ENCODE measurements around the gene PACSIN1.

PACSIN1 gene

DNA sequence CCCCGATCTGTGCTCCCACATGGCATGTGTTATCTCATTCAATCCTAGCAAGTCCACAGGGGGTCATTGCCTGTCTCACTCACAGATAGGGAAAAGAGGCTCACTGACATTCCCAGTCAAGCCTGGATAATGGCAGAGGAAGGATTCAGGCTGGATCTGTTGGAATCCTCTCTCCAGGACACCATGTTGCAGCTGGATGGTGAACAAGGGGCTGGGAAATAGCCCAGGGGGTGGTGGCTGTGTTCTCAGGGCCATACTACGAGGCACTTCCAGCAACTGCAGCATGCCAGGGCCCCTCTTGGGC, 95.3 kb downstream of the PACSIN1 start:
- no peak overlapping the region for H3K4me3 ChIP-seq (ENCODE audit: low read length in 2 of 2)
- H2BK15ac ChIP-seq (ENCODE audit: low read length), result no peak overlapping the region
- H3K27ac ChIP-seq (replicated peaks; ENCODE audit: low read length), result no peak overlapping the region
- no peak overlapping the region for H3K14ac ChIP-seq (ENCODE audit: low read length)
- H2BK12ac ChIP-seq (ENCODE audit: low read length), result no peak overlapping the region
- peaks cover 0 to 5% of the 10 kb centered on the region in 2 donors for H3K9me3 ChIP-seq (replicated peaks in 1 of 2; ENCODE audit: control insufficient read depth in 2 of 2, insufficient read depth in 1 of 2, low read depth in 1 of 2, low read length in 2 of 2)
- H3K23ac ChIP-seq (ENCODE audit: low read depth, low read length, poor library complexity), result no peak overlapping the region
- H2AK5ac ChIP-seq (ENCODE audit: low read depth, low read length), result peak overlapping the region; percentile 78
- no peak for DNase-seq (ENCODE audit: low spot score)
- H3K27me3 ChIP-seq (ENCODE audit: control insufficient read depth in 3 of 3, insufficient read depth in 3 of 3, low read depth in 1 of 3, low read length in 3 of 3), result no peaks in the 10 kb centered on the region
- WGBS, 2 donors (ENCODE audit: extremely low coverage in 2 of 2, insufficient read length in 2 of 2, insufficient replicate concordance in 1 of 2), result no CpG with 5 or more reads among the region's 2 CpGs
- H4K8ac ChIP-seq (ENCODE audit: low read depth, low read length), result no peak overlapping the region
- no peak overlapping the region for H2BK5ac ChIP-seq (ENCODE audit: low read length)
- no peaks in the 10 kb centered on the region for H3K36me3 ChIP-seq (replicated peaks in 1 of 2; ENCODE audit: control insufficient read depth in 2 of 2, insufficient read depth in 2 of 2, low read length in 2 of 2)
- no peaks in the 10 kb centered on the region for H3K79me1 ChIP-seq (ENCODE audit: low read depth, low read length)
- no peak overlapping the region for H4K91ac ChIP-seq (ENCODE audit: low read depth, low read length, poor library complexity)
- H3K18ac ChIP-seq (ENCODE audit: low read length), result no peak overlapping the region
- H2BK120ac ChIP-seq (ENCODE audit: low read depth, low read length), result no peak overlapping the region
- H3K4me2 ChIP-seq (ENCODE audit: insufficient read depth, low read length, poor library complexity, severe bottlenecking), result no peak overlapping the region
- no peak overlapping the region for H2AFZ ChIP-seq (ENCODE audit: low read length)
- peaks cover 11 to 16% of the 10 kb centered on the region in 2 donors for H3K4me1 ChIP-seq (ENCODE audit: control insufficient read depth in 2 of 2, insufficient read depth in 1 of 2, low read depth in 1 of 2, low read length in 2 of 2)
- peak overlapping the region; percentile 36 for H3K9ac ChIP-seq (ENCODE audit: low read depth, low read length, poor library complexity)
- H3K4ac ChIP-seq (ENCODE audit: low read length), result no peak overlapping the region

- H4K8ac ChIP-seq (ENCODE audit: low read depth, low read length), result no peak overlapping the region
- H3K36me3 ChIP-seq (replicated peaks in 1 of 2; ENCODE audit: control insufficient read depth in 2 of 2, insufficient read depth in 2 of 2, low read length in 2 of 2), result no peaks in the 10 kb centered on the region
- peak overlapping the region; percentile 30 for H3K18ac ChIP-seq (ENCODE audit: low read length)
- peak overlapping the region; percentile 43 for H2BK12ac ChIP-seq (ENCODE audit: low read length)
- no peak overlapping the region for H3K27ac ChIP-seq (replicated peaks; ENCODE audit: low read length)
- DNase-seq (ENCODE audit: low spot score), result no peak
- H2BK120ac ChIP-seq (ENCODE audit: low read depth, low read length), result no peak overlapping the region
- WGBS, 2 donors (ENCODE audit: extremely low coverage in 2 of 2, insufficient read length in 2 of 2, insufficient replicate concordance in 1 of 2), result no CpG with 5 or more reads among the region's 10 CpGs
- H2BK15ac ChIP-seq (ENCODE audit: low read length), result no peak overlapping the region
- no peaks in the 10 kb centered on the region for H3K27me3 ChIP-seq (ENCODE audit: control insufficient read depth in 3 of 3, insufficient read depth in 3 of 3, low read depth in 1 of 3, low read length in 3 of 3)
- H3K4ac ChIP-seq (ENCODE audit: low read length), result no peak overlapping the region
- H3K23ac ChIP-seq (ENCODE audit: low read depth, low read length, poor library complexity), result peak overlapping the region; percentile 61
- no peak overlapping the region for H3K9ac ChIP-seq (ENCODE audit: low read depth, low read length, poor library complexity)
- H3K14ac ChIP-seq (ENCODE audit: low read length), result no peak overlapping the region
- no peak overlapping the region for H4K91ac ChIP-seq (ENCODE audit: low read depth, low read length, poor library complexity)
- no peak overlapping the region for H2AK5ac ChIP-seq (ENCODE audit: low read depth, low read length)
- no peak overlapping the region for H2AFZ ChIP-seq (ENCODE audit: low read length)
- H3K4me2 ChIP-seq (ENCODE audit: insufficient read depth, low read length, poor library complexity, severe bottlenecking), result no peak overlapping the region
- H3K4me3 ChIP-seq (ENCODE audit: low read length in 2 of 2), result no peak overlapping the region
- H3K79me1 ChIP-seq (ENCODE audit: low read depth, low read length), result no peaks in the 10 kb centered on the region
- H3K4me1 ChIP-seq (ENCODE audit: control insufficient read depth in 2 of 2, insufficient read depth in 1 of 2, low read depth in 1 of 2, low read length in 2 of 2), result peaks cover 16 to 21% of the 10 kb centered on the region in 2 donors
- H2BK5ac ChIP-seq (ENCODE audit: low read length), result no peak overlapping the region
- peaks cover 0 to 5% of the 10 kb centered on the region in 2 donors for H3K9me3 ChIP-seq (replicated peaks in 1 of 2; ENCODE audit: control insufficient read depth in 2 of 2, insufficient read depth in 1 of 2, low read depth in 1 of 2, low read length in 2 of 2)
Measured at GRCh38 chr6:34562350-34562749, 96.5 kb downstream of the PACSIN1 start.

- no peak for DNase-seq (ENCODE audit: low spot score)
- H3K27ac ChIP-seq (replicated peaks; ENCODE audit: low read length), result no peak overlapping the region
- peak overlapping the region; percentile 43 for H2AK5ac ChIP-seq (ENCODE audit: low read depth, low read length)
- H3K9me3 ChIP-seq (replicated peaks in 1 of 2; ENCODE audit: control insufficient read depth in 2 of 2, insufficient read depth in 1 of 2, low read depth in 1 of 2, low read length in 2 of 2), result peaks cover 0 to 5% of the 10 kb centered on the region in 2 donors
- H3K79me1 ChIP-seq (ENCODE audit: low read depth, low read length), result no peaks in the 10 kb centered on the region
- no peaks in the 10 kb centered on the region for H3K36me3 ChIP-seq (replicated peaks in 1 of 2; ENCODE audit: control insufficient read depth in 2 of 2, insufficient read depth in 2 of 2, low read length in 2 of 2)
- H2BK5ac ChIP-seq (ENCODE audit: low read length), result peak overlapping the region; percentile 30
- H4K8ac ChIP-seq (ENCODE audit: low read depth, low read length), result no peak overlapping the region
- H3K4ac ChIP-seq (ENCODE audit: low read length), result no peak overlapping the region
- H3K27me3 ChIP-seq (ENCODE audit: control insufficient read depth in 3 of 3, insufficient read depth in 3 of 3, low read depth in 1 of 3, low read length in 3 of 3), result no peaks in the 10 kb centered on the region
- H4K91ac ChIP-seq (ENCODE audit: low read depth, low read length, poor library complexity), result no peak overlapping the region
- peak overlapping the region; percentile 55 for H3K18ac ChIP-seq (ENCODE audit: low read length)
- no peak overlapping the region for H3K23ac ChIP-seq (ENCODE audit: low read depth, low read length, poor library complexity)
- H3K4me1 ChIP-seq (ENCODE audit: control insufficient read depth in 2 of 2, insufficient read depth in 1 of 2, low read depth in 1 of 2, low read length in 2 of 2), result peaks cover 17 to 21% of the 10 kb centered on the region in 2 donors
- H2BK15ac ChIP-seq (ENCODE audit: low read length), result no peak overlapping the region
- no peak overlapping the region for H3K4me3 ChIP-seq (ENCODE audit: low read length in 2 of 2)
- peak overlapping the region; percentile 41 for H2AFZ ChIP-seq (ENCODE audit: low read length)
- peak overlapping the region; percentile 0 for H2BK12ac ChIP-seq (ENCODE audit: low read length)
- no peak overlapping the region for H3K4me2 ChIP-seq (ENCODE audit: insufficient read depth, low read length, poor library complexity, severe bottlenecking)
- no CpG with 5 or more reads among the region's 15 CpGs for WGBS, 2 donors (ENCODE audit: extremely low coverage in 2 of 2, insufficient read length in 2 of 2, insufficient replicate concordance in 1 of 2)
- H3K14ac ChIP-seq (ENCODE audit: low read length), result no peak overlapping the region
- no peak overlapping the region for H3K9ac ChIP-seq (ENCODE audit: low read depth, low read length, poor library complexity)
- no peak overlapping the region for H2BK120ac ChIP-seq (ENCODE audit: low read depth, low read length)
Measured at GRCh38 chr6:34562861-34563512, 97.1 kb downstream of the PACSIN1 start.

DNA sequence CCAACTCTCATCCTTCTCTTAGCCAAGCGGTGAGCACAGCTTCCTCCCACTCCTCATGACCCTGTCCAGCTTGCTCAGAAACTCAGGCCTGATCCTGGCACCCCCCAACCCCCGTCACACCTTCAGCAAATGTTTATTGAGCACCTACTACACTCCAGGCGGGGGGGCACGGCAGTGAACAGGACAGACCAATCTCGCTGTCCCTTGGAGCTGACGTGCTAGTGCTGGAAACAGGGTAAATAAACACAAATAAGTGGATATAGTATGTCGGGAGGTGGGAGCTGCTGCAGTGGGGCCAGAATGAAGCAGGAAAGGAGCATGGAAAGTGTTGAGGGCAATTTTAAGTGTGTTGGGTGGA, 97.6 kb downstream of the PACSIN1 start:
- no peak overlapping the region for H2AK5ac ChIP-seq (ENCODE audit: low read depth, low read length)
- no peaks in the 10 kb centered on the region for H3K36me3 ChIP-seq (replicated peaks in 1 of 2; ENCODE audit: control insufficient read depth in 2 of 2, insufficient read depth in 2 of 2, low read length in 2 of 2)
- no peak overlapping the region for H2AFZ ChIP-seq (ENCODE audit: low read length)
- H3K9me3 ChIP-seq (replicated peaks in 1 of 2; ENCODE audit: control insufficient read depth in 2 of 2, insufficient read depth in 1 of 2, low read depth in 1 of 2, low read length in 2 of 2), result peaks cover 0 to under 1% of the 10 kb centered on the region in 2 donors
- no peak overlapping the region for H2BK15ac ChIP-seq (ENCODE audit: low read length)
- peak overlapping the region; percentile 30 for H2BK5ac ChIP-seq (ENCODE audit: low read length)
- WGBS, 2 donors (ENCODE audit: extremely low coverage in 2 of 2, insufficient read length in 2 of 2, insufficient replicate concordance in 1 of 2), result no CpG with 5 or more reads among the region's 7 CpGs
- H3K4ac ChIP-seq (ENCODE audit: low read length), result no peak overlapping the region
- H2BK12ac ChIP-seq (ENCODE audit: low read length), result peak overlapping the region; percentile 0
- no peak overlapping the region for H2BK120ac ChIP-seq (ENCODE audit: low read depth, low read length)
- no peaks in the 10 kb centered on the region for H3K79me1 ChIP-seq (ENCODE audit: low read depth, low read length)
- no peak overlapping the region for H4K8ac ChIP-seq (ENCODE audit: low read depth, low read length)
- H3K4me2 ChIP-seq (ENCODE audit: insufficient read depth, low read length, poor library complexity, severe bottlenecking), result no peak overlapping the region
- no peak overlapping the region for H4K91ac ChIP-seq (ENCODE audit: low read depth, low read length, poor library complexity)
- H3K18ac ChIP-seq (ENCODE audit: low read length), result no peak overlapping the region
- no peak overlapping the region for H3K23ac ChIP-seq (ENCODE audit: low read depth, low read length, poor library complexity)
- DNase-seq (ENCODE audit: low spot score), result no peak
- no peak overlapping the region for H3K27ac ChIP-seq (replicated peaks; ENCODE audit: low read length)
- no peaks in the 10 kb centered on the region for H3K27me3 ChIP-seq (ENCODE audit: control insufficient read depth in 3 of 3, insufficient read depth in 3 of 3, low read depth in 1 of 3, low read length in 3 of 3)
- H3K4me3 ChIP-seq (ENCODE audit: low read length in 2 of 2), result no peak overlapping the region
- H3K14ac ChIP-seq (ENCODE audit: low read length), result no peak overlapping the region
- no peak overlapping the region for H3K9ac ChIP-seq (ENCODE audit: low read depth, low read length, poor library complexity)
- peaks cover 22 to 23% of the 10 kb centered on the region in 2 donors for H3K4me1 ChIP-seq (ENCODE audit: control insufficient read depth in 2 of 2, insufficient read depth in 1 of 2, low read depth in 1 of 2, low read length in 2 of 2)

All from neuronal stem cell (in vitro differentiated cells).